ENCODE results near the gene NDUFS7. TPM values are rescaled to one million over a fixed set of nuclear protein-coding genes. Genes with fewer than 3 reads are reported as not detected.

NDUFS7 gene
- total and polyA plus RNA-seq, 12 donors: 248 to 498 (median 377) TPM

DNA sequence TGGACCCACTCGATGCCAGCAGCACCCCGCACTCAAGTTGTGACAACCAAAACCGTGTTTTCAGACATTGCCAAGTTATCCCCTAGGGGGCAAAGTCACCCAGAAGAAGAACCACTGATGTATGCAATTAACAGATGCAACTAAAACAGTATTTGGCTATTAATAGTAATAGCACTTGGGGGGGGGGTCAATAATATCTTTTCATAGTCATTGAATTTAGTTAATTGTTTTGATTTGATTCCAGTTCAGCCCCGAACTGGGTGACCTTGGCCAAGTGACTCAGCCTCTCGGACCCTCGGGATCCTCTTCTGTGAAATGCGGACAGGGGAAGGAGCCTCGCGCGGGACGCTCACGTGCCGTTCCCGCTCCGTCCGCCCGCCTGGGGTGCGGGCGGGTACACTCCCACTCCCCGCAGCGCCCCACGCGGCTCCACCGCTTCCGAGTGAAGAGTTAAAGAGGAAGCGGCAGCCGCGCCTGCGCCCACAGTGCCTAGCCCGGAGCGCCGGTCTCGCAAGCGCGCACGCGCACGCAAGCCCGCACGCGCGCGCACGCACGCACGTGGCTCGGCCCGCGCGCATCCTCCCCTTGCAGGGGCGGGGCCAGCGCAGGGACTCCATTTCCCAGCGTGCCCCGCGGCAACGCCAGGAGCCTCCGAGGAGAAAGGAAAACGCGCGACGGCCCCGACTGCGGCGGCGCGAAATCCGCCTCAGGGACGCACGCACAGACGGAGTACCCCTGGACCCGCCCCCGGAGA lies 23.2 kb downstream of the NDUFS7 start:
- WGBS, 2 donors: 0 to 1% methylated on average over 52 to 72 of the region's 72 CpGs
- intact Hi-C loops (cut with DNase I): loop anchor here in 4 of 10 donors (2.0 to 10.0 kb wide), 2 partner anchors 24 to 132 kb away; partner anchors contain the start of genes FAM174C (in 3 of the 4) and NDUFS7 (in 1 of the 4)
- ATAC-seq: peak; percentile 87 to 94 (median 92)

GRCh38 chr19:1407528-1408299 lies 24.0 kb downstream of the NDUFS7 start, which contains the start of gene DAZAP1:
DAZAP1 (plus strand) TSS chr19:1407586; CDS start chr19:1407774, 188 bp downstream.
- TF ChIP-seq, protein P1, sequence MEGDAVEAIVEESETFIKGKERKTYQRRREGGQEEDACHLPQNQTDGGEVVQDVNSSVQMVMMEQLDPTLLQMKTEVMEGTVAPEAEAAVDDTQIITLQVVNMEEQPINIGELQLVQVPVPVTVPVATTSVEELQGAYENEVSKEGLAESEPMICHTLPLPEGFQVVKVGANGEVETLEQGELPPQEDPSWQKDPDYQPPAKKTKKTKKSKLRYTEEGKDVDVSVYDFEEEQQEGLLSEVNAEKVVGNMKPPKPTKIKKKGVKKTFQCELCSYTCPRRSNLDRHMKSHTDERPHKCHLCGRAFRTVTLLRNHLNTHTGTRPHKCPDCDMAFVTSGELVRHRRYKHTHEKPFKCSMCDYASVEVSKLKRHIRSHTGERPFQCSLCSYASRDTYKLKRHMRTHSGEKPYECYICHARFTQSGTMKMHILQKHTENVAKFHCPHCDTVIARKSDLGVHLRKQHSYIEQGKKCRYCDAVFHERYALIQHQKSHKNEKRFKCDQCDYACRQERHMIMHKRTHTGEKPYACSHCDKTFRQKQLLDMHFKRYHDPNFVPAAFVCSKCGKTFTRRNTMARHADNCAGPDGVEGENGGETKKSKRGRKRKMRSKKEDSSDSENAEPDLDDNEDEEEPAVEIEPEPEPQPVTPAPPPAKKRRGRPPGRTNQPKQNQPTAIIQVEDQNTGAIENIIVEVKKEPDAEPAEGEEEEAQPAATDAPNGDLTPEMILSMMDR (IDR thresholded peaks at IDR 0.05): no peak
- Histone ChIP-seq H3K4me3 (peak within 1 kb of the TSS; percentile 68 to 100 (median 99)), H3K27ac (peak within 1 kb of the TSS; percentile 93 to 99 (median 98)), H3K9me3 (no peaks in the 10 kb centered on the region), H3K36me3 (peaks cover 0 to 15% (median 0%) of the 10 kb centered on the region in 9 donors), H3K27me3 (peaks cover 0 to 12% (median 0%) of the 10 kb centered on the region in 7 donors), H3K4me1 (peaks cover 36 to 62% (median 48%) of the 10 kb centered on the region in 9 donors)
- ATAC-seq (peak in 1 of 8 donors; percentile 0), DNase-seq (peak in 1 of 2 donors; percentile 53)
- intact Hi-C loops (cut with DNase I): loop anchor here in 4 of 10 donors (2.0 to 10.0 kb wide), 2 partner anchors 25 to 133 kb away; partner anchors contain the start of genes FAM174C (in 3 of the 4) and NDUFS7 (in 1 of the 4)
- WGBS, 2 donors: 0 to 1% methylated on average over 56 to 112 of the region's 121 CpGs

More for the DNA sequence above, 23.2 kb downstream of the NDUFS7 start:
- H3K36me3 ChIP-seq: peaks cover 0 to 10% (median 0%) of the 10 kb centered on the region in 9 donors
- peaks cover 0 to 20% (median 0%) of the 10 kb centered on the region in 7 donors for H3K27me3 ChIP-seq
- no peaks in the 10 kb centered on the region for H3K9me3 ChIP-seq
- H3K4me1 ChIP-seq: peaks cover 28 to 61% (median 40%) of the 10 kb centered on the region in 9 donors
- TF ChIP-seq, protein P1 (IDR thresholded peaks at IDR 0.05): peak in 6 of 9 donors; percentile 24 to 45 (median 36)
- H3K4me3 ChIP-seq: peak overlapping the region; percentile 12 to 99 (median 76)
- peak overlapping the region in 9 of 10 donors; percentile 68 to 98 (median 82) for H3K27ac ChIP-seq
- DNase-seq: peak; percentile 99 to 100

DNA sequence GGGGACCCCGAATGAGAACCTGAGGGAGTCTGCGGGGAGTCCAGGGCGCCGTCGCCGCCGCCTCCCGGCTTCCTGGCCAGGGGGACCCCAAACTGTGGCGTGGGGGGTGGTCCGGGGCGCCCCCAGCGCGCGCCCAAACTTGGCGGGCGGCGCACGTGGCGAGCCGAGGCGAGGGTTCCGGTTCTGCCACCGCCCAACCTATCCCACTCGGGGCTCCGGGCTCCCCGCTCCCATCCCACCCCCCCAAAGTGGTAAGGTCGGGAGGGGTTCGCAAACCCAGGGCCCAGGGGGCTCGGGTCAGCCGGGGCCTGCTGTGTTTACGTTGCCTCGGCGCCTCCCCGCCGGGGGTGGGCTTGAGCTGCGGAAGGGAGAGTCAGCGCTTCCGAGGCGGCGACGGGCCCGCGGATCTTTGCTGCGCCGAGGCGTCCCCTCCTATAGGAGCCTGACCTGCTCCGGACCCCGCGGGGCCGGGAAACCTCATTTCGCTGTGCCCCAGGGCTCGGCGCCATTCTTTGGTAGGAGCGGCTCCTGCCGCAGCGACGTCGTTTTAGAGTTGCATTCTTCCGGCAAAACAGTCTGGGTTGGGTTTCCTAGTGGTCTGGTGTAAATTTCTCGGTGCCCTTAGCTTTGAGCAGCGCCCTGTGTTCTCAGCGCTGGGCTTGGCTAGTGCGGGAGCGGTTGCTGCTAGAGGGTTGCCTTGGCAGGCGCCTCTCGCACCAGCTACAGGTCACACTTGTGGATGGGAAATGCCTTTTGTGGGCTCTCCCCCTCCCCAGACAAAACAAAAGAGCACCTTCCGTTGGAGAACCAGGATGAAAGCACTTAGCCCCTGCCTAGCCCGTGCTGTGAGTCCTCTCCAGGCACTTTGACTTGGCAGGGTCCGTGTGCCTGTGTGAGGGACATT lies 24.8 kb downstream of the NDUFS7 start:
- intact Hi-C loops (cut with DNase I): loop anchor here in 3 of 10 donors (10.0 kb wide), 1 partner anchor 134 kb away; the partner anchor contains the start of gene FAM174C (in 3 of the 3)
- peaks cover 41 to 66% (median 56%) of the 10 kb centered on the region in 9 donors for H3K4me1 ChIP-seq
- peak overlapping the region; percentile 68 to 100 (median 99) for H3K4me3 ChIP-seq
- WGBS, 2 donors: 0% methylated on average over 66 to 69 of the region's 69 CpGs
- TF ChIP-seq, protein P1 (IDR thresholded peaks at IDR 0.05): no peak
- H3K27me3 ChIP-seq: peaks cover 0 to 4% (median 0%) of the 10 kb centered on the region in 7 donors
- DNase-seq (peak; percentile 44 to 60), ATAC-seq (peak in 7 of 8 donors; percentile 4 to 25 (median 10))
- H3K36me3 ChIP-seq: peaks cover 0 to 24% (median 3%) of the 10 kb centered on the region in 9 donors
- no peaks in the 10 kb centered on the region for H3K9me3 ChIP-seq
- peak overlapping the region; percentile 93 to 99 (median 98) for H3K27ac ChIP-seq

All from heart right ventricle (tissue), 16 donors.